ENCODE results near the gene MYH8.

DNA sequence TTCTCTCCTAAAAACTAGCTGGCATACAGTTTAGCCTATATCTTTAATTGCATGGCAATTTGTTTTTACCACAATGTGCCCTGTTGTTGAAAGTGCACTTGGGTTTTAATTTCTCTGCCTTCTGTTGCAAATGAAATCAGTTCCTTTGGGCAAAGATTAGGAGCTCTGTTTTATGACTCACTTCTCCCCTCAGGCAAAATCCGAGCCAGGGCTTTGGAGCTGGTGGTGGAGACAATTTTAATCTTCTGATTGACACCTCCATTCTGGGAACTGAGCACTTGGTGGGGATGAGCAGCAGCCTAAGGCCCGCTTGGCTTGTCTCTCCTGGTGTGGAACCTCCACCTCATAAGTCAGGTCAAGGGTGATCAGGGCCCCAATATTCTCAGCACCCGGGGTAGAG lies 13.3 kb upstream of the MYH8 start:
- TF ChIP-seq POLR2AphosphoS5 (IDR thresholded peaks at IDR 0.05; ENCODE audit: low read depth, low read length) (no peak), SPI1 (IDR thresholded peaks at IDR 0.05; ENCODE audit: low read depth, low read length) (no peak), POLR2A (IDR thresholded peaks at IDR 0.05; ENCODE audit: low read depth, low read length) (no peak), POU2F2 (IDR thresholded peaks at IDR 0.05; ENCODE audit: low read depth, low read length) (no peak), TAF1 (IDR thresholded peaks at IDR 0.05; ENCODE audit: low read depth, low read length) (no peak)

Data from GM12891 (cell line).